ENCODE data around the gene TMPRSS15. TPM values are rescaled to one million over a fixed set of nuclear protein-coding genes. Genes with fewer than 3 reads are reported as not detected.

The TMPRSS15 gene
- total RNA-seq, 1 experiment from 2014 or later, result not detected

- Histone ChIP-seq H2AFZ (no peak overlapping the region), H4K20me1 (ENCODE audit: insufficient read depth) (no peaks in the 10 kb centered on the region), H3K4me3 (no peak overlapping the region), H3K79me2 (ENCODE audit: low read depth) (no peaks in the 10 kb centered on the region), H3K27me3 (ENCODE audit: insufficient read depth, low read depth) (no peaks in the 10 kb centered on the region), H3K27ac (no peak overlapping the region), H3K9me3 (ENCODE audit: insufficient read depth, low read depth) (no peaks in the 10 kb centered on the region; the same call in 1 of the 2 replicates), H3K4me2 (no peak overlapping the region), H3F3A (ENCODE audit: insufficient read depth, low read depth) (no peaks in the 10 kb centered on the region), H3K36me3 (ENCODE audit: low read depth) (no peaks in the 10 kb centered on the region), H3K4me1 (replicated peaks; ENCODE audit: insufficient read depth) (no peaks in the 10 kb centered on the region), H3K9me2 (ENCODE audit: insufficient read depth) (no peaks in the 10 kb centered on the region)
- TF ChIP-seq CTCF (conservative IDR thresholded peaks at IDR 0.05) (no peak), EZH2 (IDR thresholded peaks at IDR 0.05; ENCODE audit: low read depth) (no peak)
- BruUV-seq (replicated peaks), result no TSS peak
- intact Hi-C loops (cut with micrococcal nuclease; ENCODE audit: unreplicated experiment), result no loop called here
- ChIA-PET POLR2A (ENCODE audit: unreplicated experiment) (no interaction called here), CTCF (no interaction called here)
- no peak for DNase-seq
These were observed 40.1 kb upstream of the TMPRSS15 start for GRCh38 chr21:18443701-18444100.

DNA sequence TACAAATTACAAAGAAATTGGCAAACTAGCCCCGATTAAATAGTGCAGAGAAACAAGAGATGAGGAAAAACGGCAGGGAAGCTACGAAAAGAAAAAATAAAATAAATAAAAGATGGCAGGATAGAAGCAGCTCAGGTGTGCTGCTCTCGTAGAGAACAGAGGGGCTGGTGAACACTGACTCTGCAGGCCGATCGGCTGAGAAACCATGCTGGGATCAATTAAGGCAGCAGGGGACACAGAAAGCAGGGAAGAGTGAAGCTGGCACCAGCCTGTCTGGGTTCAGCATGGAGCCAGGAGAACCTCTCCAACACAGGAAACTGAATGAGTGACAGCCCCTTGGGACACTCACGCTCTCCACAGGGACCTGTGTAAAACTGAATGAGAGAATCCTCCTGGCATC lies 39.5 kb upstream of the TMPRSS15 start:
- no peaks in the 10 kb centered on the region for H4K20me1 ChIP-seq (ENCODE audit: insufficient read depth)
- intact Hi-C loops (cut with micrococcal nuclease; ENCODE audit: unreplicated experiment), result no loop called here

DNA sequence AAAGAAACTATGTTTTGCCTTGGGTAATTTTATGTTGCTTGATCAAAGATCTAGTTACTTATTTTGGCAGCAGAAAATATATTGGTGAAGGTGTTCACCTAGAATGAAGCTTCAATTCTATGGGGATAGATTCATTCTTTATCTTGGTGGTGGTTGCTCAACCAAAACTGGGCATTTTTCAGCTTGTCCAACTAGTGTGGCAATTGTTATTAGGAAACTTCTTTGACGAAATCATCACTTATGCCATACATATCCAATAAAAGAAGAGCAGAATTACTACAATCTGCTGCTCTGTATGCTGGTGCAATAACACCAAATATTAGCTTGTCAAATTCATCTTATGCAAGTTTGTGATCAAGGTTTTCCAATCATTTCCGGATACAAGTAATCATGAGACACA lies 26.8 kb upstream of the TMPRSS15 start:
- H3K9me2 ChIP-seq (ENCODE audit: insufficient read depth), result no peaks in the 10 kb centered on the region
- BruUV-seq (replicated peaks), result no TSS peak
- ChIA-PET CTCF (no interaction called here), POLR2A (ENCODE audit: unreplicated experiment) (no interaction called here)
- DNase-seq, result no peak
- intact Hi-C loops (cut with micrococcal nuclease; ENCODE audit: unreplicated experiment), result no loop called here
- no peaks in the 10 kb centered on the region for H4K20me1 ChIP-seq (ENCODE audit: insufficient read depth)
- no peaks in the 10 kb centered on the region for H3K4me1 ChIP-seq (replicated peaks; ENCODE audit: insufficient read depth)
- H3K27ac ChIP-seq, result no peak overlapping the region
- no peaks in the 10 kb centered on the region for H3K9me3 ChIP-seq (ENCODE audit: insufficient read depth, low read depth)
- no peaks in the 10 kb centered on the region for H3K27me3 ChIP-seq (ENCODE audit: insufficient read depth, low read depth)
- H3K79me2 ChIP-seq (ENCODE audit: low read depth), result no peaks in the 10 kb centered on the region
- H3F3A ChIP-seq (ENCODE audit: insufficient read depth, low read depth), result no peaks in the 10 kb centered on the region
- no peak overlapping the region for H3K4me3 ChIP-seq
- H3K4me2 ChIP-seq, result no peak overlapping the region
- H3K36me3 ChIP-seq (ENCODE audit: low read depth), result no peaks in the 10 kb centered on the region
- TF ChIP-seq CTCF (conservative IDR thresholded peaks at IDR 0.05) (no peak), EZH2 (IDR thresholded peaks at IDR 0.05; ENCODE audit: low read depth) (no peak)
- no peak overlapping the region for H2AFZ ChIP-seq

More for the DNA sequence above, 39.5 kb upstream of the TMPRSS15 start:
- Histone ChIP-seq H3K4me2 (no peak overlapping the region), H3K27me3 (ENCODE audit: insufficient read depth, low read depth) (no peaks in the 10 kb centered on the region), H3K4me3 (no peak overlapping the region), H2AFZ (no peak overlapping the region), H3K36me3 (ENCODE audit: low read depth) (no peaks in the 10 kb centered on the region), H3F3A (ENCODE audit: insufficient read depth, low read depth) (no peaks in the 10 kb centered on the region), H3K4me1 (replicated peaks; ENCODE audit: insufficient read depth) (no peaks in the 10 kb centered on the region), H3K79me2 (ENCODE audit: low read depth) (no peaks in the 10 kb centered on the region), H3K9me2 (ENCODE audit: insufficient read depth) (no peaks in the 10 kb centered on the region), H3K9me3 (ENCODE audit: insufficient read depth, low read depth) (no peaks in the 10 kb centered on the region; the same call in 1 of the 2 replicates), H3K27ac (no peak overlapping the region)
- DNase-seq, result no peak
- BruUV-seq (replicated peaks), result no TSS peak
- ChIA-PET CTCF (no interaction called here), POLR2A (ENCODE audit: unreplicated experiment) (no interaction called here)
- TF ChIP-seq CTCF (conservative IDR thresholded peaks at IDR 0.05), result no peak
- TF ChIP-seq EZH2 (IDR thresholded peaks at IDR 0.05; ENCODE audit: low read depth), result no peak
